Ovary (tissue), 3 donors: Measurements from ENCODE around the gene BORCS5.

Experiments
- EP300 ChIP-seq: sonication (generic); formaldehyde crosslinking; IDR thresholded peaks from one replicate; pipeline ENCODE4 v1.6.1; 2017; ENCODE audit warnings: antibody characterized with exemption
- TF ChIP-seq, protein P1 (sequence below), 3 donors: fragments of 450-650 bp in 2 of 3; fragments of 200-600 bp in 1 of 3; IDR thresholded peaks; one replicate each; pipeline versions ENCODE4 v1.5.1 to v1.8.0; 2016 to 2022; ENCODE audit warnings: antibody characterized with exemption in 3 of 3, mild to moderate bottlenecking in 1 of 3
- donor health status: DM: no; HTN: no; CAD: no.

DNA sequence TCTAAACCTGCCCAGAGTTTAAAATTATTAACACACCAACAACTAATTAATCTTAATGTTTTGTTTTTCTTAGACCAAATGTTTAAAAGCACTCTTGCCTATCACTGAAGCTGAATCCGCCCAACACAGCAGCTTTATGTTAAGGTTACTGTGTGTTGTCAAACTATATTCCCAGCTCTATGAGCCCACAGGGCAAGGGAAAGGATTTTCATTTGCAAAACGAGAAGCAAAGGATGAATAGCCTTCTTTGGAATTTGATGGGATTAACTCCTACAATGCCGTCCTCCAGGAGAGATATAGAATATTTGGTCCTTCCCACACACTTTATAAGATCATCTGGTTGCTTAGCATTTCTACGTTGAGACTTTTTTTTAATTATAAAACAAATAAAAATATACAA is 162.0 kb downstream of the BORCS5 start:
- TF ChIP-seq, protein P1, sequence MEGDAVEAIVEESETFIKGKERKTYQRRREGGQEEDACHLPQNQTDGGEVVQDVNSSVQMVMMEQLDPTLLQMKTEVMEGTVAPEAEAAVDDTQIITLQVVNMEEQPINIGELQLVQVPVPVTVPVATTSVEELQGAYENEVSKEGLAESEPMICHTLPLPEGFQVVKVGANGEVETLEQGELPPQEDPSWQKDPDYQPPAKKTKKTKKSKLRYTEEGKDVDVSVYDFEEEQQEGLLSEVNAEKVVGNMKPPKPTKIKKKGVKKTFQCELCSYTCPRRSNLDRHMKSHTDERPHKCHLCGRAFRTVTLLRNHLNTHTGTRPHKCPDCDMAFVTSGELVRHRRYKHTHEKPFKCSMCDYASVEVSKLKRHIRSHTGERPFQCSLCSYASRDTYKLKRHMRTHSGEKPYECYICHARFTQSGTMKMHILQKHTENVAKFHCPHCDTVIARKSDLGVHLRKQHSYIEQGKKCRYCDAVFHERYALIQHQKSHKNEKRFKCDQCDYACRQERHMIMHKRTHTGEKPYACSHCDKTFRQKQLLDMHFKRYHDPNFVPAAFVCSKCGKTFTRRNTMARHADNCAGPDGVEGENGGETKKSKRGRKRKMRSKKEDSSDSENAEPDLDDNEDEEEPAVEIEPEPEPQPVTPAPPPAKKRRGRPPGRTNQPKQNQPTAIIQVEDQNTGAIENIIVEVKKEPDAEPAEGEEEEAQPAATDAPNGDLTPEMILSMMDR (IDR thresholded peaks at IDR 0.05) = no peak
- TF ChIP-seq EP300 = no peak
